ENCODE results near the gene CPTP. TPM values are rescaled to one million over a fixed set of nuclear protein-coding genes. Genes with fewer than 3 reads are reported as not detected.

The CPTP gene
- total RNA-seq, 1 donor from 2014 or later = 18.7 TPM

DNA sequence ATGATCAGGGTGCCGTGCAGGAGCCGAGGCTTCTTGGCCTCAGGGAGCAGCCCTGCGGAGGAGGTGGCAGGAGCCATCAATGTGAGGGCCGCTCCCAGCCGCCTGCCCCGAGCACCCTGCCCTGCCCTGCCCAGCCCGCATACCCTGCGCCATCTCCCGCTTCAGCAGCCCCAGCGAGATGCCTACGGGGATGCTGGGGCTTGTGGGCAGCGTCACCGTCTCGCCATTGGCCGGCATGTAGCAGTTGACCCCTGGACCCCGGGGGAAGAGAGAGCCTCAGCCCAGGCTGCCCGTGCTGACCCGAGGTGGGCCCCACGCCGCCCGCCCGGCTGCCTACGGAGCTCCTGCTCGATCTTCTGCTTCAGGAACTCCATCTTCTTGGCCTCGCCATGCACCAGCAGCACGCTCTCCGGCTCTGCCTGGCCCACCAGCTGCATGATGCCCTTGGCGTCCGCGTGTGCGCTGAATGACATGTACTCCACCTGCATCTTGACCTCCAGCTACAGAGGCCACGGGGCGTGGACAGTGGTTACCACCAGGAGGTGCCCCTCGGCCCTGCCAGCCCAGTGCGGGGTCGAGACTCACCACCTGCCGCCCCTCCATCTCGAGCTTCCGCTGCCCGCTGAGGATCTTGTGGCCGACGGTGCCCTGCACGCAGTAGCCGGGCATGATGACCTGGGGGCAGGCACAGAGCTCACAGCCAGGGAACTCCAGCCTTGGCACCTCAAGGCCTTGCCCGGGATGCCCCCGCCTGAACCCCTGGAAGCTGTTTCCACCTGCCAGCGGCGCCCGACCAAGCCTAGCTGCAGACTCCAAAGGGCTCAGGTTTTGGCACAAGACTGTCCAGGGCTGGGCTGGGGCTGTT lies 11.9 kb upstream of the CPTP start:
- DNase-seq = no peak
- peaks cover 11% of the 10 kb centered on the region for H3K27me3 Mint-ChIP-seq (ENCODE audit: unreplicated experiment)

DNA sequence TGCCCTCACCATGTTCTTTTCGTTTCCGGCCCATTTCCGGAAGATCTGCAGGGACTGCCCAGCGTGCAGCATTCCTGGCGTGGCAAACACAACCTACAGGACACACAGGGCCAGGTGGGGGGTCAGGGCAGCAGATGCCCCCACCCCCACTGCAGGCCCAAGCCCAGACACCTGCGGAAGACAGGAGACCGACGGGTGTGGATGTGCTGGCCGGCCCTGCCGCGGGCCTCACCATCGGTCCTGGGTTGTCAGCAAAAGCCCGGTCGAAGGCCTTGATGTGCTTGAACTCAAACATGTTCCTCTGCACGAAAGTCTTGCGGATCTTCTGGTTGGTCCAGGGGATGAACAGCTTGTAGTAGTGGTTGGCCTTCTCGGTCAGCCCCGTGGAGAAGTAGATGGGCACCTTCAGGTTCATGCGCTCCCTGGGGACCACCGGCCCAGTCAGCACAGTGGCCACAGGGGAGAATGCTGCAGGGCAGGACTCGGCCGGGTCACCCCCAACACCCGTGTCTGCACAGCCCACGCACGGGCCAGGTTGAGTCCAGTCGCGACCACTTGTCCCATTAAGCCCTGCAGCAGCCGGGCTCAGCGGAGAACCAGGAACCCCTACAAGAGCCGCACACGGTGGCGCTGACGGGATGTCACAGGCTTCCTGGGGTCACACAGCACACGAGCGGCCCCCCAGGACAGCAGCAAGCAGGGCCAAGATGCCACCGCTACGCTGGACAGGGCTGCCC lies 10.9 kb upstream of the CPTP start:
- Mint-ChIP-seq H3K36me3 (ENCODE audit: unreplicated experiment) (no peaks in the 10 kb centered on the region), H3K27me3 (ENCODE audit: unreplicated experiment) (peaks cover 11% of the 10 kb centered on the region), H3K27ac (ENCODE audit: unreplicated experiment) (peak overlapping the region; percentile 43), H3K9me3 (ENCODE audit: unreplicated experiment) (peaks cover 9% of the 10 kb centered on the region), H3K4me3 (ENCODE audit: unreplicated experiment) (peak overlapping the region; percentile 59), H3K4me1 (ENCODE audit: low read depth, unreplicated experiment) (peaks cover 9% of the 10 kb centered on the region)
- no peak for DNase-seq
- TF ChIP-seq, protein P1, sequence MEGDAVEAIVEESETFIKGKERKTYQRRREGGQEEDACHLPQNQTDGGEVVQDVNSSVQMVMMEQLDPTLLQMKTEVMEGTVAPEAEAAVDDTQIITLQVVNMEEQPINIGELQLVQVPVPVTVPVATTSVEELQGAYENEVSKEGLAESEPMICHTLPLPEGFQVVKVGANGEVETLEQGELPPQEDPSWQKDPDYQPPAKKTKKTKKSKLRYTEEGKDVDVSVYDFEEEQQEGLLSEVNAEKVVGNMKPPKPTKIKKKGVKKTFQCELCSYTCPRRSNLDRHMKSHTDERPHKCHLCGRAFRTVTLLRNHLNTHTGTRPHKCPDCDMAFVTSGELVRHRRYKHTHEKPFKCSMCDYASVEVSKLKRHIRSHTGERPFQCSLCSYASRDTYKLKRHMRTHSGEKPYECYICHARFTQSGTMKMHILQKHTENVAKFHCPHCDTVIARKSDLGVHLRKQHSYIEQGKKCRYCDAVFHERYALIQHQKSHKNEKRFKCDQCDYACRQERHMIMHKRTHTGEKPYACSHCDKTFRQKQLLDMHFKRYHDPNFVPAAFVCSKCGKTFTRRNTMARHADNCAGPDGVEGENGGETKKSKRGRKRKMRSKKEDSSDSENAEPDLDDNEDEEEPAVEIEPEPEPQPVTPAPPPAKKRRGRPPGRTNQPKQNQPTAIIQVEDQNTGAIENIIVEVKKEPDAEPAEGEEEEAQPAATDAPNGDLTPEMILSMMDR (IDR thresholded peaks at IDR 0.05; ENCODE audit: partially characterized antibody, unreplicated experiment) = no peak

More for the DNA sequence above, 11.9 kb upstream of the CPTP start:
- H3K9me3 Mint-ChIP-seq (ENCODE audit: unreplicated experiment) = peaks cover 8% of the 10 kb centered on the region
- H3K4me1 Mint-ChIP-seq (ENCODE audit: low read depth, unreplicated experiment) = peaks cover 9% of the 10 kb centered on the region
- H3K27ac Mint-ChIP-seq (ENCODE audit: unreplicated experiment) = no peak overlapping the region
- no peaks in the 10 kb centered on the region for H3K36me3 Mint-ChIP-seq (ENCODE audit: unreplicated experiment)
- TF ChIP-seq, protein P1 (IDR thresholded peaks at IDR 0.05; ENCODE audit: partially characterized antibody, unreplicated experiment) = no peak
- H3K4me3 Mint-ChIP-seq (ENCODE audit: unreplicated experiment) = no peak overlapping the region

DNA sequence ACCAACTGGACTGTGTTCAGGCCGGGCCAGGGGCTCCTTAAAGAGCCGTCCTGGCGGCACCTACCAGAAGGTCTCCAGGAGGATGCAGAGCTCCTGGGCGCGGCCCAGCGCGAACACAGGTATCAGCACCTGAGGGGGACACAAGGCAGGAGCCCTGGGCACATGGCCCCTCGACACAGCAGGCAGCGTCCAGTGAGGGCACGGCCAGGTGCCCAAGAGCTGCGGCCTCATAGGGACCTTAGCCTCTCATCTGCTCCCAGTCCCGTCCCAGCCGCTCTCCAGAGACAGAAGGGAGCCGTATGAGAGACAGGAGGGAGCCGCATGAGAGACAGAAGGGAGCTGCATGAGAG lies 10.4 kb upstream of the CPTP start:
- Mint-ChIP-seq H3K36me3 (ENCODE audit: unreplicated experiment) (no peaks in the 10 kb centered on the region), H3K4me3 (ENCODE audit: unreplicated experiment) (no peak overlapping the region), H3K4me1 (ENCODE audit: low read depth, unreplicated experiment) (peaks cover 9% of the 10 kb centered on the region), H3K27me3 (ENCODE audit: unreplicated experiment) (peaks cover 11% of the 10 kb centered on the region), H3K27ac (ENCODE audit: unreplicated experiment) (no peak overlapping the region), H3K9me3 (ENCODE audit: unreplicated experiment) (peaks cover 9% of the 10 kb centered on the region)
- TF ChIP-seq, protein P1 (IDR thresholded peaks at IDR 0.05; ENCODE audit: partially characterized antibody, unreplicated experiment) = no peak
- no peak for DNase-seq

DNA sequence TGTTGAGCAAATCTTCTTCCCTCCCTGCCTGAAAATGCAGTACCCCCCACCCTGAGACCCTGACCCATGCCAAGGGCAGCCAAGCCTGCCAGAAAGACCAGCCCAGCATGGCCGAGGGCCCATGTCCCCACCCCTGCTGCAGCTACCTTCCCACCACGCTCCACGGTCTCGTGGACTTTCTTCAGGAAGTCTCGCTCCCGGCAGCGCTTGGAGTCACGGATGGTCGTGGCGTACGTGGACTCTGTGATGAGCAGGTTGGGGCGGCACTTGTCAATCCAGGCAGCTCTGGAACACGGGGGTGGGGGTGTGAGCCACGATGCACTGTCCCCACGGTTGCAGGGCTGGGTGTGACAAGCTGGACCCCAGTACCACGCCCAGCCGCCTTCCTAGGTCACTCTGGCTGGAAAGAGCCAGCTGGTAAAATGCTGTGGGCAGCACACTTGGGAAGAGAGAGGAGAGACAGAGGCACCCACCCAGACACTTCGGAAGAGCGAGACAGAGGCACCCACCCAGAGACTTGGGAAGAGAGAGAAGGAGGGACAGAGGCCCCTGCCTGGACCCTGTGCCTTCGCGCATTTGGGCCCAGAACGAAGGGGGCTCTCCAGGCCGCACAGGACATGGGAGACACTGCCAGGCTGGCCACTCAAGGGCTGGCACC lies 9.8 kb upstream of the CPTP start:
- Mint-ChIP-seq H3K27me3 (ENCODE audit: unreplicated experiment) (peaks cover 11% of the 10 kb centered on the region), H3K9me3 (ENCODE audit: unreplicated experiment) (peaks cover 13% of the 10 kb centered on the region), H3K36me3 (ENCODE audit: unreplicated experiment) (no peaks in the 10 kb centered on the region), H3K4me3 (ENCODE audit: unreplicated experiment) (no peak overlapping the region), H3K27ac (ENCODE audit: unreplicated experiment) (peak overlapping the region; percentile 15), H3K4me1 (ENCODE audit: low read depth, unreplicated experiment) (peaks cover 10% of the 10 kb centered on the region)
- TF ChIP-seq, protein P1 (IDR thresholded peaks at IDR 0.05; ENCODE audit: partially characterized antibody, unreplicated experiment) = no peak
- DNase-seq = no peak

All from glutamatergic neuron (in vitro differentiated cells).